ENCODE results near the gene ICOS. TPM values are rescaled to one million over a fixed set of nuclear protein-coding genes. Genes with fewer than 3 reads are reported as not detected.
"Not testable (repeated sequence)": the region's sequence is repeated elsewhere in the genome, so short reads cannot be mapped to it uniquely, and the experiment has no call there.

ICOS gene
- total and polyA plus RNA-seq, 2 of the 8 experiments (the other 6 are each of a cell fraction or from before 2014, with no cell fraction given), result not detected

- POLR2A ChIA-PET (ENCODE audit: partially characterized antibody); H2BK12ac ChIP-seq (ENCODE audit: low read depth, low read length); H3K36me3 ChIP-seq (ENCODE audit: control insufficient read depth in 2 of 4, insufficient read depth in 4 of 4, low read length in 3 of 4); H3K23me2 ChIP-seq (ENCODE audit: low read depth, low read length); H3K18ac ChIP-seq (ENCODE audit: extremely low read depth, low read length); H2BK20ac ChIP-seq (ENCODE audit: low read length); H3K79me2 ChIP-seq (ENCODE audit: control insufficient read depth in 1 of 2, insufficient read depth in 2 of 2, low read length in 2 of 2); H3K56ac ChIP-seq (replicated peaks; ENCODE audit: insufficient read length, low read depth, low read length); H3K4ac ChIP-seq (replicated peaks; ENCODE audit: insufficient read length, low read depth, low read length); H2AFZ ChIP-seq (ENCODE audit: low read length); H3K4me1 ChIP-seq (replicated peaks in 1 of 4; ENCODE audit: control insufficient read depth in 3 of 4, insufficient read depth in 4 of 4, low read length in 3 of 4); H3K27ac ChIP-seq (ENCODE audit: low read depth, low read length); H3K9me3 ChIP-seq (ENCODE audit: insufficient read depth in 2 of 2, low read depth in 1 of 2, low read length in 1 of 2); H4K5ac ChIP-seq (ENCODE audit: insufficient read length, low read depth, low read length); H2BK5ac ChIP-seq (ENCODE audit: low read depth, low read length); FAIRE-seq; H3K27me3 ChIP-seq (replicated peaks in 1 of 4; ENCODE audit: control insufficient read depth in 3 of 4, extremely low read depth in 1 of 4, insufficient read depth in 3 of 4, low read length in 3 of 4); H4K91ac ChIP-seq (replicated peaks; ENCODE audit: insufficient read length, low read length); H3K4me3 ChIP-seq (ENCODE audit: extremely low read depth in 1 of 4, insufficient read depth in 2 of 4, low read depth in 3 of 4, low read length in 4 of 4); H2AK5ac ChIP-seq (ENCODE audit: low read depth, low read length); DNase-seq (ENCODE audit: low read depth in 1 of 2, low spot score in 2 of 2); H2BK15ac ChIP-seq (ENCODE audit: low read length); H3K9ac ChIP-seq (replicated peaks in 1 of 4; ENCODE audit: extremely low read depth in 1 of 4, low read depth in 3 of 4, low read length in 3 of 4); H3K23ac ChIP-seq (ENCODE audit: insufficient read length); H4K20me1 ChIP-seq (replicated peaks in 1 of 2; ENCODE audit: control insufficient read depth in 1 of 2, insufficient read depth in 2 of 2, low read length in 2 of 2); H3K4me2 ChIP-seq (ENCODE audit: insufficient read depth in 1 of 2, low read depth in 2 of 2, low read length in 2 of 2); H2BK120ac ChIP-seq (replicated peaks; ENCODE audit: low read depth, low read length); H3K79me1 ChIP-seq (ENCODE audit: low read depth, low read length); H3K14ac ChIP-seq (ENCODE audit: insufficient read length); H4K8ac ChIP-seq (ENCODE audit: extremely low read depth, insufficient read depth, low read length): not testable (repeated sequence)
- CTCF ChIA-PET (ENCODE audit: partially characterized antibody), result interaction anchor here (1.0 to 1.5 kb wide), 3 partner anchors 14 to 40 kb away, joined by 3 to 9 read pairs (median 3); no protein-coding TSS in a partner anchor
- 94% methylated on average over 3 of the region's 3 CpGs; no CpG with 5 or more reads in 1 of the 2 experiments for WGBS, 2 experiments (ENCODE audit: extremely low coverage in 1 of 2, insufficient coverage in 1 of 2, insufficient read length in 1 of 2, insufficient replicate concordance in 2 of 2, low coverage in 1 of 2, low lambda C conversion rate in 2 of 2, missing lambda C conversion rate in 1 of 2)
Measured at GRCh38 chr2:203985978-203986377, 49.4 kb downstream of the ICOS start.

Data from H1 (cell line).